PC-3 (cell line): Measurements from ENCODE around the gene ARHGEF3. TPM values are rescaled to one million over a fixed set of nuclear protein-coding genes. Genes with fewer than 3 reads are reported as not detected.
"Not testable (repeated sequence)": the region's sequence is repeated elsewhere in the genome, so short reads cannot be mapped to it uniquely, and the experiment has no call there.

Source experiments
- ATAC-seq: fragments of 200-7000 bp; cut with Tn5 transposase; 2 replicates; pipeline ENCODE4 v1.9.1; 2020; ENCODE audit warnings: mild to moderate bottlenecking, moderate library complexity
- BruUV-seq: library from RNA; stranded (reverse); fragments of 400-500 nt; replicated peaks from 2 replicates; lab custom pipeline; 2021; lab: Mats Ljungman, UMichigan
- CTCF ChIA-PET: fragments of 300-600 bp; sonication (Branson Sonifier 250); formaldehyde crosslinking; loops from one replicate; lab custom pipeline; 2022; ENCODE audit warnings: antibody characterized with exemption; lab: Charles Lee
- POLR2A ChIA-PET: fragments of 300-600 bp; sonication (Branson Sonifier 250); formaldehyde crosslinking; loops from one replicate; lab custom pipeline; 2022; ENCODE audit warnings: antibody characterized with exemption; ENCODE audit not compliant: unreplicated experiment; lab: Charles Lee
- DNase-seq: peaks from one replicate; pipeline ENCODE4 v3.0.0-alpha.2; 2015
- H2AFZ ChIP-seq: fragments of 300-600 bp; sonication (generic); 2 replicates; pipeline ENCODE4 v1.6.0; 2016; ENCODE audit warnings: antibody characterized with exemption, low read length
- H3F3A ChIP-seq: fragments of 300-600 bp; sonication (generic); one replicate; pipeline ENCODE4 v1.6.0; 2017; ENCODE audit warnings: antibody characterized with exemption, low read length, control low read depth, mild to moderate bottlenecking; ENCODE audit not compliant: unreplicated experiment
- H3K27ac ChIP-seq: fragments of 300-600 bp; sonication (generic); 2 replicates; pipeline ENCODE4 v1.5.1; 2016; ENCODE audit warnings: mild to moderate bottlenecking, low read length
- H3K27me3 ChIP-seq: fragments of 300-600 bp; sonication (generic); 2 replicates; pipeline ENCODE4 v1.6.1; 2016; ENCODE audit warnings: low read length, mixed read lengths
- H3K36me3 ChIP-seq: fragments of 300-600 bp; sonication (generic); 2 replicates; pipeline ENCODE4 v1.6.1; 2016; ENCODE audit warnings: low read depth, mixed run types, low read length, mixed read lengths
- H3K4me1 ChIP-seq: fragments of 300-600 bp; sonication (generic); 2 replicates; pipeline ENCODE4 v1.5.1; 2016; ENCODE audit warnings: low read length; ENCODE audit not compliant: insufficient read depth
- H3K4me2 ChIP-seq: fragments of 300-600 bp; sonication (generic); 2 replicates; pipeline ENCODE4 v1.6.0; 2016; ENCODE audit warnings: low read length
- H3K4me3 ChIP-seq: fragments of 300-600 bp; sonication (generic); 2 replicates; pipeline ENCODE4 v1.5.1; 2016; ENCODE audit warnings: mild to moderate bottlenecking, low read length, mixed read lengths
- H3K79me2 ChIP-seq: fragments of 300-600 bp; sonication (generic); 2 replicates; pipeline ENCODE4 v1.6.1; 2017; ENCODE audit warnings: low read length, mixed read lengths
- H3K9ac ChIP-seq: fragments of 300-600 bp; sonication (generic); 2 replicates; pipeline ENCODE4 v1.6.0; 2016; ENCODE audit warnings: mild to moderate bottlenecking, low read length
- H3K9me2 ChIP-seq: fragments of 300-600 bp; sonication (generic); replicated peaks from 2 replicates; pipeline ENCODE4 v1.6.1; 2016; ENCODE audit warnings: mixed run types, low read length, mixed read lengths
- H3K9me3 ChIP-seq: fragments of 300-600 bp; sonication (generic); 2 replicates; pipeline ENCODE4 v1.6.1; 2016; ENCODE audit warnings: low read length, mixed read lengths
- H4K20me1 ChIP-seq: fragments of 300-600 bp; sonication (generic); 2 replicates; pipeline ENCODE4 v1.6.1; 2016; ENCODE audit warnings: low read length, mixed read lengths
- EZH2 ChIP-seq: fragments of 300-600 bp; sonication (generic); IDR thresholded peaks from one replicate; pipeline ENCODE4 v1.6.1; 2017; ENCODE audit warnings: antibody characterized with exemption, mild to moderate bottlenecking, low read length; ENCODE audit not compliant: unreplicated experiment
- EZH2phosphoT487 ChIP-seq: fragments of 300-600 bp; sonication (generic); IDR thresholded peaks from 2 replicates; pipeline ENCODE4 v1.6.1; 2018; ENCODE audit warnings: mild to moderate bottlenecking, antibody characterized with exemption, low read length, borderline replicate concordance
- intact Hi-C: fragments of 100-400 bp; cut with micrococcal nuclease; formaldehyde crosslinking; loops from 2 replicates; pipeline ENCODE4 v1.9.0; 2023
- total RNA-seq: library from RNA; depleted of rRNA; stranded (reverse); fragments of >200 nt; gene quantifications from 2 replicates; pipeline ENCODE4 v1.2.3, GENCODE V29; 2014
- TF ChIP-seq, protein P1 (sequence below): fragments of 300-600 bp; sonication (generic); conservative IDR thresholded peaks from 2 replicates; pipeline ENCODE4 v1.5.1; 2017; ENCODE audit warnings: antibody characterized with exemption, low read depth, mild to moderate bottlenecking, low read length

ARHGEF3 gene
- total RNA-seq, 1 experiment from 2014 or later = 8.7 TPM

DNA sequence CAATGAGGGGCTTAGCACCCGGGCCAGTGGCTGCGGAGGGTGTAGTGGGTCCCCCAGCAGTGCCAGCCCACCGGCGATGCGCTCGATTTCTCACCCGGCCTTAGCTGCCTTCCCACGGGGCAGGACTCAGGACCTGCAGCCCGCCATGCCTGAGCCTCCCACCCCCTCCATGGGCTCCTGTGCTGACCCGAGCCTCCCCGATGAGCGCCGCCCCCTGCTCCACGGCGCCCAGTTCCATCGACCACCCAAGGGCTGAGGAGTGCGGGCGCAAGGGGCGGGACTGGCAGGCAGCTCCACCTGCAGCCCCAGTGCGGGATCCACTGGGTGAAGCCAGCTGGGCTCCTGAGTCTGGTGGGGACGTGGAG, 109.8 kb downstream of the ARHGEF3 start:
- H3K27ac ChIP-seq, H3K4me3 ChIP-seq: not testable (repeated sequence)

DNA sequence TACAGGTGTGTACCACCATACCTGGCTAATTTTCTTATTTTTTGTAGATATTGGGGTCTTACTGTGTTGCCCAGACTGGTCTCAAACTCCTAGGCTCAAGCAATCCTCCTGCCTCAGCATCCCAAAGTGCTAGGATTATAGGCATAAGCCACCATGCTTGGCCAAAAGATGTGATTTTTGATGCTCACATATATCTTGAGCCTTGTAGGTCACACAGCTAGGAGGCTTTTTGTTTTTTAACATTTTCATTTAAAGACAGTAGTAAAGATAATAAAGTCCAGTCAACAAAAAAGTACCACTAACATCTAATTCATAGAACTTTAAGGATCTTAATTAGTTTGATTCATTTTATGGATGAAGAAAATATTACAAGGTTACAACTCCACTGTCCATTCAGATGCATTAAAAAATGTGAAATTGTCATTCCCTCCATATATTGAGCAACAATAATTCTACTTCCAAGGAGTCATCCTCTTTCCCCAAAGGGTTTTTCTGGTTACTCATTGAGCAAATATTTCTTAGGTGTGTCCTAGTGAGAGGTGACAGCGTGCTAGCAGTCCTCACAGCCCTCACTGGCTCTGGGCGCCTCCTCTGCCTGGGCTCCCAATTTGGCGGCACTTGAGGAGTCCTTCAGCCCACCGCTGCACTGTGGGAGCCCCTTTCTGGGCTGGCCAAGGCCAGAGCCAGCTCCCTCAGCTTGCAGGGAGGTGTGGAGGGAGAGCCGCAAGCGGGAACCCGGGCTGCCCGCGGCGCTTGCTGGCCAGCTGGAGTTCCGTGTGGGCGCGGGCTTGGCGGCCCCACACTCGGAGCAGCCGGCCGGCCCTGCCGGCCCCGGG, 110.4 kb downstream of the ARHGEF3 start:
- Histone ChIP-seq H3K4me2 (peak overlapping the region; percentile 7; the same call in 1 of the 2 replicates), H3K36me3 (no peaks in the 10 kb centered on the region), H3K9me3 (no peaks in the 10 kb centered on the region), H4K20me1 (no peaks in the 10 kb centered on the region), H2AFZ (no peak overlapping the region), H3K9ac (no peak overlapping the region), H3K9me2 (no peaks in the 10 kb centered on the region), H3K27me3 (no peaks in the 10 kb centered on the region), H3K27ac (peak overlapping the region; percentile 35), H3K4me1 (peaks cover 9% of the 10 kb centered on the region), H3F3A (no peaks in the 10 kb centered on the region), H3K4me3 (no peak overlapping the region), H3K79me2 (no peaks in the 10 kb centered on the region)
- ChIA-PET POLR2A (no interaction called here), CTCF (no interaction called here)
- peak; percentile 97 for DNase-seq
- TF ChIP-seq, protein P1, sequence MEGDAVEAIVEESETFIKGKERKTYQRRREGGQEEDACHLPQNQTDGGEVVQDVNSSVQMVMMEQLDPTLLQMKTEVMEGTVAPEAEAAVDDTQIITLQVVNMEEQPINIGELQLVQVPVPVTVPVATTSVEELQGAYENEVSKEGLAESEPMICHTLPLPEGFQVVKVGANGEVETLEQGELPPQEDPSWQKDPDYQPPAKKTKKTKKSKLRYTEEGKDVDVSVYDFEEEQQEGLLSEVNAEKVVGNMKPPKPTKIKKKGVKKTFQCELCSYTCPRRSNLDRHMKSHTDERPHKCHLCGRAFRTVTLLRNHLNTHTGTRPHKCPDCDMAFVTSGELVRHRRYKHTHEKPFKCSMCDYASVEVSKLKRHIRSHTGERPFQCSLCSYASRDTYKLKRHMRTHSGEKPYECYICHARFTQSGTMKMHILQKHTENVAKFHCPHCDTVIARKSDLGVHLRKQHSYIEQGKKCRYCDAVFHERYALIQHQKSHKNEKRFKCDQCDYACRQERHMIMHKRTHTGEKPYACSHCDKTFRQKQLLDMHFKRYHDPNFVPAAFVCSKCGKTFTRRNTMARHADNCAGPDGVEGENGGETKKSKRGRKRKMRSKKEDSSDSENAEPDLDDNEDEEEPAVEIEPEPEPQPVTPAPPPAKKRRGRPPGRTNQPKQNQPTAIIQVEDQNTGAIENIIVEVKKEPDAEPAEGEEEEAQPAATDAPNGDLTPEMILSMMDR = no peak
- TF ChIP-seq EZH2phosphoT487 = no peak
- no peak for TF ChIP-seq EZH2
- peak; percentile 99 for ATAC-seq
- no TSS peak for BruUV-seq
- intact Hi-C loops = loop anchor here (10.0 kb wide), 1 partner anchor 373 kb away; the partner anchor contains the start of gene SPATA12

More for the DNA sequence above, 109.8 kb downstream of the ARHGEF3 start:
- CTCF ChIA-PET, H2AFZ ChIP-seq, H3K36me3 ChIP-seq, H3K9ac ChIP-seq, BruUV-seq, ATAC-seq, DNase-seq, H3K9me3 ChIP-seq, H3K4me2 ChIP-seq, POLR2A ChIA-PET, H4K20me1 ChIP-seq, H3K9me2 ChIP-seq, H3K79me2 ChIP-seq, H3K4me1 ChIP-seq, H3F3A ChIP-seq, H3K27me3 ChIP-seq: not testable (repeated sequence)
- intact Hi-C loops = loop anchor here (10.0 kb wide), 1 partner anchor 373 kb away; the partner anchor contains the start of gene SPATA12

DNA sequence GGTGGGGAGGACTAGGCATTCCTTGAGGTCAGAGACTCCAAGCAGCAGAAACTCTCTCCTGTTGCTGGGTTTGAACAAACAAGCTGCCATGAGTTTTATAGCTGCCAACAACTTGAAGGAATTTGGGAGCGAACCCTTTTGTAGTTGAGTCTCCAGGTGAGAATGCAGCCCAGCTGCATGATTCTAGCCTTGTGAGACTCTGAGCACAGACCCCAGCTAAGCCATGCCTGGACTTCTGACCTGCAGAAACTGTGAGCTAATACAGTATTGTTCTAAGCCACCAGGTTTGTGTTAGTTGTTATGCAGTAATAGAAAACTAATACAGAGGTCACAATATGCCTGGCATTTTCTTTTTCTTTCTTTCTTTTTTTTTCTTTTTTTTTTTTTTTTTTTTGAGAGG, 112.4 kb downstream of the ARHGEF3 start:
- CTCF ChIA-PET = no interaction called here

More for the DNA sequence above, 112.4 kb downstream of the ARHGEF3 start:
- H3K36me3 ChIP-seq = 0 out of 2 replicates have a peak, but pooled peaks cover 1% of the 10 kb centered on the region
- no peak overlapping the region for H3K9ac ChIP-seq
- H3K4me1 ChIP-seq = peaks cover 9% of the 10 kb centered on the region
- POLR2A ChIA-PET = no interaction called here
- no peak overlapping the region for H3K27ac ChIP-seq
- no peak overlapping the region for H3K4me3 ChIP-seq
- H3K27me3 ChIP-seq = no peaks in the 10 kb centered on the region
- TF ChIP-seq, protein P1 = no peak
- TF ChIP-seq EZH2 (no peak), EZH2phosphoT487 (no peak)
- no peak overlapping the region for H3K4me2 ChIP-seq
- no peaks in the 10 kb centered on the region for H3K9me2 ChIP-seq
- H3K9me3 ChIP-seq = no peaks in the 10 kb centered on the region
- no peaks in the 10 kb centered on the region for H3K79me2 ChIP-seq
- no peaks in the 10 kb centered on the region for H3F3A ChIP-seq
- BruUV-seq = no TSS peak
- ATAC-seq (no peak), DNase-seq (no peak)
- H4K20me1 ChIP-seq = no peaks in the 10 kb centered on the region
- no peak overlapping the region for H2AFZ ChIP-seq
- intact Hi-C loops = no loop called here
